ENCODE data around the gene MYL3. TPM values are rescaled to one million over a fixed set of nuclear protein-coding genes. Genes with fewer than 3 reads are reported as not detected.
A peak's percentile ranks its signal among the peaks of the same experiment; 100 is the strongest.

MYL3 gene
- total and polyA plus RNA-seq, 9 donors: 0.63 to 10.8 (median 4.2) TPM

GRCh38 chr3:46890132-46890531 lies 26.9 kb upstream of the MYL3 start:
- Histone ChIP-seq H3K27ac (no peak overlapping the region), H3K27me3 (no peaks in the 10 kb centered on the region), H3K4me1 (ENCODE audit: insufficient read depth) (peaks cover 7% of the 10 kb centered on the region), H3K4me3 (no peak overlapping the region), H3K36me3 (no peaks in the 10 kb centered on the region), H3K9me3 (no peaks in the 10 kb centered on the region)
- WGBS, 3 donors: 100% methylated on average over 1 of the region's 1 CpG
- no peak for TF ChIP-seq CTCF (IDR thresholded peaks at IDR 0.05)
- TF ChIP-seq EP300 (IDR thresholded peaks at IDR 0.05): no peak
- TF ChIP-seq POLR2A (IDR thresholded peaks at IDR 0.05): no peak
- intact Hi-C loops (cut with DNase I): loop anchor here in 3 of 4 donors (5.0 kb wide), 2 partner anchors 43 to 183 kb away; no protein-coding TSS in a partner anchor
- no peak for DNase-seq

- Histone ChIP-seq H3K4me3 (no peak overlapping the region), H3K36me3 (no peaks in the 10 kb centered on the region), H3K9me3 (no peaks in the 10 kb centered on the region), H3K27me3 (no peaks in the 10 kb centered on the region), H3K4me1 (ENCODE audit: insufficient read depth) (peaks cover 7% of the 10 kb centered on the region), H3K27ac (no peak overlapping the region)
- DNase-seq: peak in 3 of 5 donors; percentile 50 to 68 (median 54)
- WGBS, 3 donors: 63 to 66% (median 66%) methylated on average over 6 of the region's 6 CpGs
- intact Hi-C loops (cut with DNase I): loop anchor here in 3 of 4 donors (5.0 kb wide), 2 partner anchors 42 to 182 kb away; no protein-coding TSS in a partner anchor
- no peak for TF ChIP-seq POLR2A (IDR thresholded peaks at IDR 0.05)
- no peak for TF ChIP-seq CTCF (IDR thresholded peaks at IDR 0.05)
- TF ChIP-seq EP300 (IDR thresholded peaks at IDR 0.05): no peak
Observed at GRCh38 chr3:46889381-46890110, 26.3 kb upstream of the MYL3 start.

- Histone ChIP-seq H3K27ac (no peak overlapping the region), H3K27me3 (no peaks in the 10 kb centered on the region), H3K4me3 (no peak overlapping the region), H3K36me3 (no peaks in the 10 kb centered on the region), H3K4me1 (ENCODE audit: insufficient read depth) (peaks cover 7% of the 10 kb centered on the region), H3K9me3 (no peaks in the 10 kb centered on the region)
- intact Hi-C loops (cut with DNase I): no loop called here
- no peak for DNase-seq
- TF ChIP-seq EP300 (IDR thresholded peaks at IDR 0.05): no peak
- TF ChIP-seq CTCF (IDR thresholded peaks at IDR 0.05): no peak
- TF ChIP-seq POLR2A (IDR thresholded peaks at IDR 0.05): no peak
- 80 to 93% (median 86%) methylated on average over 13 of the region's 13 CpGs for WGBS, 3 donors
Observed at GRCh38 chr3:46888705-46889104, 25.5 kb upstream of the MYL3 start.

GRCh38 chr3:46887980-46888494 lies 24.8 kb upstream of the MYL3 start:
- 75 to 82% (median 82%) methylated on average over 7 of the region's 7 CpGs for WGBS, 3 donors
- H3K36me3 ChIP-seq: no peaks in the 10 kb centered on the region
- H3K9me3 ChIP-seq: no peaks in the 10 kb centered on the region
- TF ChIP-seq POLR2A (IDR thresholded peaks at IDR 0.05) (no peak), EP300 (IDR thresholded peaks at IDR 0.05) (no peak), CTCF (IDR thresholded peaks at IDR 0.05) (no peak)
- no peak overlapping the region for H3K27ac ChIP-seq
- no peak for DNase-seq
- intact Hi-C loops (cut with DNase I): no loop called here
- H3K4me1 ChIP-seq (ENCODE audit: insufficient read depth): peaks cover 10% of the 10 kb centered on the region
- no peaks in the 10 kb centered on the region for H3K27me3 ChIP-seq
- H3K4me3 ChIP-seq: no peak overlapping the region
